Measurements from ENCODE around the gene CPTP. TPM values are rescaled to one million over a fixed set of nuclear protein-coding genes. Genes with fewer than 3 reads are reported as not detected.
"Not testable (repeated sequence)": the region's sequence is repeated elsewhere in the genome, so short reads cannot be mapped to it uniquely, and the experiment has no call there.

CPTP gene
- total RNA-seq, 1 donor from 2014 or later = 112 TPM

- intact Hi-C loops (cut with micrococcal nuclease) = no loop called here
- peak; percentile 74 for DNase-seq
- ATAC-seq = no peak
Measured at GRCh38 chr1:1355416-1355815, 30.8 kb downstream of the CPTP start.

GRCh38 chr1:1356166-1356795, 31.7 kb downstream of the CPTP start:
- ATAC-seq (no peak), DNase-seq (peak; percentile 25)
- intact Hi-C loops (cut with micrococcal nuclease) = no loop called here

GRCh38 chr1:1356796-1357401, 32.3 kb downstream of the CPTP start:
- ATAC-seq = no peak
- DNase-seq = peak; percentile 43
- intact Hi-C loops (cut with micrococcal nuclease) = no loop called here

- peak; percentile 37 for DNase-seq
- intact Hi-C loops (cut with micrococcal nuclease) = no loop called here
- no peak for ATAC-seq
Measured at GRCh38 chr1:1357871-1358432, 33.4 kb downstream of the CPTP start.

- ATAC-seq (peak; percentile 74), DNase-seq (peak; percentile 87)
- intact Hi-C loops (cut with micrococcal nuclease) = no loop called here
Measured at GRCh38 chr1:1358433-1359271, 34.0 kb downstream of the CPTP start, which contains the start of gene MXRA8. Gene MXRA8 (minus strand): TSS chr1:1358555. CDS start chr1:1358504, 51 bp downstream.

GRCh38 chr1:1359308-1359663, 34.7 kb downstream of the CPTP start:
- ATAC-seq (peak; percentile 13), DNase-seq (peak; percentile 46)
- intact Hi-C loops (cut with micrococcal nuclease) = no loop called here

- intact Hi-C loops (cut with micrococcal nuclease) = no loop called here
- DNase-seq = peak; percentile 69
- peak; percentile 51 for ATAC-seq
Measured at GRCh38 chr1:1359664-1360468, 35.3 kb downstream of the CPTP start.

GRCh38 chr1:1360506-1361169, 36.0 kb downstream of the CPTP start:
- peak; percentile 76 for DNase-seq
- ATAC-seq = peak; percentile 68
- intact Hi-C loops (cut with micrococcal nuclease) = no loop called here

GRCh38 chr1:1361233-1361981, 36.8 kb downstream of the CPTP start:
- intact Hi-C loops (cut with micrococcal nuclease) = no loop called here
- ATAC-seq = no peak
- peak; percentile 35 for DNase-seq

GRCh38 chr1:1361982-1362423, 37.4 kb downstream of the CPTP start:
- intact Hi-C loops (cut with micrococcal nuclease) = no loop called here
- DNase-seq (peak; percentile 76), ATAC-seq (peak; percentile 23)

GRCh38 chr1:1364266-1364665, 39.7 kb downstream of the CPTP start:
- ATAC-seq (no peak), DNase-seq (peak; percentile 20)
- intact Hi-C loops (cut with micrococcal nuclease) = no loop called here

GRCh38 chr1:1365875-1366698, 41.5 kb downstream of the CPTP start:
- ATAC-seq (no peak), DNase-seq (no peak)
- intact Hi-C loops (cut with micrococcal nuclease) = no loop called here

GRCh38 chr1:1366699-1367066, 42.1 kb downstream of the CPTP start:
- intact Hi-C loops (cut with micrococcal nuclease) = no loop called here
- ATAC-seq (no peak), DNase-seq (no peak)

GRCh38 chr1:1367315-1367714, 42.7 kb downstream of the CPTP start:
- ATAC-seq (no peak), DNase-seq (no peak)
- intact Hi-C loops (cut with micrococcal nuclease) = no loop called here

- ATAC-seq; intact Hi-C loops (cut with micrococcal nuclease): not testable (repeated sequence)
- peak; percentile 9 for DNase-seq
Measured at GRCh38 chr1:1370094-1370493, 45.5 kb downstream of the CPTP start.

- no peak for ATAC-seq
- intact Hi-C loops (cut with micrococcal nuclease) = no loop called here
- DNase-seq = peak; percentile 29
Measured at GRCh38 chr1:1370771-1371300, 46.2 kb downstream of the CPTP start.

- ATAC-seq (no peak), DNase-seq (peak; percentile 35)
- intact Hi-C loops (cut with micrococcal nuclease) = no loop called here
Measured at GRCh38 chr1:1371364-1371745, 46.8 kb downstream of the CPTP start.

All from left ventricle myocardium superior (tissue), 1 donor.